Osteocyte (in vitro differentiated cells): Measurements from ENCODE around the gene ARID4B. TPM values are rescaled to one million over a fixed set of nuclear protein-coding genes. Genes with fewer than 3 reads are reported as not detected.

ENCODE experiments used
- DNase-seq: peaks from one replicate; pipeline ENCODE4 v3.0.0; 2021; ENCODE audit warnings: mixed read lengths; ENCODE audit not compliant: unreplicated experiment; ENCODE audit errors: extremely low spot score
- H3K27ac Mint-ChIP-seq: one replicate; pipeline ENCODE4 v1.8.0; 2021; ENCODE audit warnings: mild to moderate bottlenecking, mixed read lengths; ENCODE audit not compliant: unreplicated experiment
- H3K27me3 Mint-ChIP-seq: one replicate; pipeline ENCODE4 v1.8.0; 2021; ENCODE audit warnings: mixed read lengths; ENCODE audit not compliant: unreplicated experiment
- H3K36me3 Mint-ChIP-seq: one replicate; pipeline ENCODE4 v1.8.0; 2021; ENCODE audit warnings: mixed read lengths; ENCODE audit not compliant: unreplicated experiment
- H3K4me1 Mint-ChIP-seq: one replicate; pipeline ENCODE4 v1.8.0; 2021; ENCODE audit warnings: mixed read lengths; ENCODE audit not compliant: unreplicated experiment
- H3K4me3 Mint-ChIP-seq: one replicate; pipeline ENCODE4 v1.8.0; 2021; ENCODE audit warnings: mild to moderate bottlenecking, moderate library complexity, mixed read lengths; ENCODE audit not compliant: unreplicated experiment
- H3K9me3 Mint-ChIP-seq: one replicate; pipeline ENCODE4 v1.8.0; 2021; ENCODE audit warnings: mixed read lengths; ENCODE audit not compliant: unreplicated experiment
- CTCF ChIP-seq: fragments of 200-600 bp; sonication (generic); IDR thresholded peaks from 2 replicates; pipeline ENCODE4 v1.5.0; 2021; ENCODE audit warnings: antibody characterized with exemption, mild to moderate bottlenecking, moderate library complexity
- total RNA-seq: library from RNA; stranded (reverse); gene quantifications from 2 replicates; pipeline ENCODE4 v1.2.1, GENCODE V29; 2021

Gene ARID4B
- total RNA-seq, 1 donor from 2014 or later, result 41.3 TPM

- no peaks in the 10 kb centered on the region for H3K9me3 Mint-ChIP-seq
- peaks cover 5% of the 10 kb centered on the region for H3K4me1 Mint-ChIP-seq
- no peak for TF ChIP-seq CTCF
- H3K27ac Mint-ChIP-seq, result no peak overlapping the region
- no peaks in the 10 kb centered on the region for H3K27me3 Mint-ChIP-seq
- H3K36me3 Mint-ChIP-seq, result peaks cover 20% of the 10 kb centered on the region
- DNase-seq, result no peak
- no peak overlapping the region for H3K4me3 Mint-ChIP-seq
Measured at GRCh38 chr1:235341334-235341733, 13.4 kb upstream of the ARID4B start.

GRCh38 chr1:235339746-235340145, 11.8 kb upstream of the ARID4B start:
- Mint-ChIP-seq H3K4me3 (no peak overlapping the region), H3K27ac (no peak overlapping the region), H3K4me1 (peaks cover 7% of the 10 kb centered on the region), H3K27me3 (no peaks in the 10 kb centered on the region), H3K9me3 (no peaks in the 10 kb centered on the region), H3K36me3 (peaks cover 16% of the 10 kb centered on the region)
- no peak for TF ChIP-seq CTCF
- no peak for DNase-seq

DNA sequence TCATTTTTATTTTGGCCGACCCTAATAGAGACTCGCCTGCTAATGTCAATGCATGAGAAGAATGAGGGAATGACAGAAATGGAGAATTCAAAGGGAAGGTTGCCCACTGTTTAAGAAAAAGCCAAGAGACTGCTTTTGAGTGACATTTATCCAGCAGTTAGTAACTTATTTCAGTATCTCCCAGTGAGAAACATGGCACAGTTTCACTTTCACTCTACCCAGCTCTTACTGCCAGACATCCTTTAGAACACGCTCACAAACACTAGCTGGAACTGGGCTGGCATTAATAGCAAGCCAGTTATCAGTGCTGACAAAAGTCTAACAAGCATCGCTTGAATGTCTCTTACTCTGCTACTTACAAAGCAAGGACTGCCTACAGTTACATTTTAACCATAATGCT, 8.9 kb upstream of the ARID4B start:
- Mint-ChIP-seq H3K27me3 (no peaks in the 10 kb centered on the region), H3K27ac (peak overlapping the region; percentile 65), H3K4me1 (peaks cover 7% of the 10 kb centered on the region), H3K36me3 (peaks cover 2% of the 10 kb centered on the region), H3K4me3 (no peak overlapping the region), H3K9me3 (no peaks in the 10 kb centered on the region)
- DNase-seq, result no peak
- TF ChIP-seq CTCF, result no peak

DNA sequence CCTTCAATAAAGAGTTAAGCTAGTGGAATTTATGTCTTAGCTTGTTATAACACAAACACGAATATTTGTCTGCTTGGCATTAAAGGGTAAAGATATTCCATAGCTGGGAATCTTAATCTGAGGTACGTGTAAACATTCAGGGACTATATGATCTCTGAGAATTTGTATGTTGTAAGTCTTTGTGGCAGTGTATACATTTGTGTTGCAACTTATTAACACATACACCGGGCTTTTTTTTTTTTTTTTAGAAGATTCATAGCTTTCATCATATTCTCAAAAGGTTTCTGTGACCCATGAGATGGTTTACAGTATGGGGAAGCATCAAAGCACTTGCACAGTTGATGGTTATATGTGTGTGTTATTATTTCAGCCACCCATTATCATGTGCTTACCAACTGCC, 3.4 kb upstream of the ARID4B start:
- no peak for DNase-seq
- Mint-ChIP-seq H3K9me3 (no peaks in the 10 kb centered on the region), H3K27ac (peak overlapping the region; percentile 62), H3K27me3 (no peaks in the 10 kb centered on the region), H3K36me3 (peaks cover 2% of the 10 kb centered on the region), H3K4me1 (peaks cover 6% of the 10 kb centered on the region), H3K4me3 (no peak overlapping the region)
- no peak for TF ChIP-seq CTCF

GRCh38 chr1:235330918-235331285, 2.9 kb upstream of the ARID4B start:
- Mint-ChIP-seq H3K36me3 (peaks cover 2% of the 10 kb centered on the region), H3K4me1 (peaks cover 9% of the 10 kb centered on the region), H3K27me3 (no peaks in the 10 kb centered on the region), H3K27ac (peak overlapping the region; percentile 62), H3K4me3 (no peak overlapping the region), H3K9me3 (no peaks in the 10 kb centered on the region)
- TF ChIP-seq CTCF, result no peak
- DNase-seq, result no peak
